Psoas muscle (tissue), 8 donors: ENCODE measurements around the gene CDCA4. TPM values are rescaled to one million over a fixed set of nuclear protein-coding genes. Genes with fewer than 3 reads are reported as not detected.

ENCODE experiments used
- ATAC-seq, 4 donors: fragments of 200-7000 bp; cut with Tn5 transposase; one replicate each; pipeline ENCODE4 v1.9.1; 2020; ENCODE audit warnings: moderate library complexity in 3 of 4, mild to moderate bottlenecking in 2 of 4
- DNase-seq, 2 donors: peaks; one replicate each; pipeline ENCODE4 v3.0.0-alpha.2; 2020
- H3K27ac ChIP-seq: fragments of 200-600 bp; one replicate; pipeline ENCODE4 v1.8.0; 2022
- H3K27me3 ChIP-seq, 3 donors: fragments of 200-600 bp in 1 of 3; one replicate each; pipeline versions ENCODE4 v1.6.1 to v1.8.0; 2013 to 2022; ENCODE audit warnings: low read length in 2 of 3, mild to moderate bottlenecking in 2 of 3, moderate library complexity in 1 of 3; ENCODE audit not compliant: insufficient read depth in 3 of 3
- H3K36me3 ChIP-seq, 2 donors: fragments of 200-600 bp in 1 of 2; one replicate each; pipeline versions ENCODE4 v1.6.1 to v1.8.0; 2013 to 2022; ENCODE audit warnings: low read depth in 1 of 2, mild to moderate bottlenecking in 1 of 2, moderate library complexity in 1 of 2; ENCODE audit not compliant: insufficient read depth in 1 of 2
- H3K4me1 ChIP-seq: fragments of 200-600 bp; one replicate; pipeline ENCODE4 v1.8.0; 2022
- H3K4me3 ChIP-seq: fragments of 200-600 bp; one replicate; pipeline ENCODE4 v1.8.0; 2022; ENCODE audit warnings: mild to moderate bottlenecking
- H3K9me3 ChIP-seq: fragments of 200-600 bp; one replicate; pipeline ENCODE4 v1.8.0; 2022
- WGBS, 3 donors: extraction: QIAGEN DNeasy Blood & Tissue Kit; methylation state at CpG; one replicate each; pipeline versions ENCODE4 v1.1.6 to v1.1.7; 2013; 5-methylcytosine and 5-hydroxymethylcytosine counted together
- intact Hi-C, 2 donors: fragments of 100-400 bp; cut with DNase I; formaldehyde crosslinking; loops; one replicate each; pipeline versions ENCODE4 v1.11.0 to v1.14.2; 2022
- polyA plus RNA-seq, 3 donors: library from polyadenylated mRNA; stranded (reverse); fragments of 200-250 nt; gene quantifications; one replicate each; pipeline ENCODE4 v1.2.3, GENCODE V29; 2013
- total RNA-seq, 4 donors: library from RNA; stranded (reverse); fragmentation: NEBNext Ultra II Directional in 2 of 4; extraction: Animal tissue kit (Norgen Biotek cat#: 25700) in 2 of 4; gene quantifications; one replicate each; pipeline versions ENCODE4 v1.2.1 to v1.2.4, GENCODE V29; 2021 to 2023
- TF ChIP-seq, protein P1 (sequence below): fragments of 200-600 bp; IDR thresholded peaks from one replicate; pipeline ENCODE4 v1.8.0; 2022; ENCODE audit warnings: antibody characterized with exemption
- donor health status: healthy with polysubstance abuse.
- donor health status: DM: no; HTN: no; CAD: no; lungs with moderate emphysema.
- donor health status: Bipolar disorder and iron deficiency.
- donor health status: healthy.
- donor health status: DM: yes; HTN: yes; CAD: no.
- donor health status: DM: no; HTN: no; CAD: no.
- donor health status: DM: no; HTN: no; CAD: no.
- donor health status: DM: yes; HTN: yes; CAD: no.

The CDCA4 gene
- total and polyA plus RNA-seq, 7 donors: 0.79 to 3.3 (median 1.3) TPM

GRCh38 chr14:104968153-104968527 lies 52.7 kb downstream of the CDCA4 start:
- Histone ChIP-seq H3K27ac (no peak overlapping the region), H3K4me1 (peaks cover 12% of the 10 kb centered on the region), H3K27me3 (peaks cover 0 to 45% (median 11%) of the 10 kb centered on the region in 3 donors), H3K36me3 (no peaks in the 10 kb centered on the region), H3K4me3 (peak overlapping the region; percentile 42), H3K9me3 (no peaks in the 10 kb centered on the region)
- ATAC-seq: peak in 1 of 4 donors; percentile 44
- TF ChIP-seq, protein P1, sequence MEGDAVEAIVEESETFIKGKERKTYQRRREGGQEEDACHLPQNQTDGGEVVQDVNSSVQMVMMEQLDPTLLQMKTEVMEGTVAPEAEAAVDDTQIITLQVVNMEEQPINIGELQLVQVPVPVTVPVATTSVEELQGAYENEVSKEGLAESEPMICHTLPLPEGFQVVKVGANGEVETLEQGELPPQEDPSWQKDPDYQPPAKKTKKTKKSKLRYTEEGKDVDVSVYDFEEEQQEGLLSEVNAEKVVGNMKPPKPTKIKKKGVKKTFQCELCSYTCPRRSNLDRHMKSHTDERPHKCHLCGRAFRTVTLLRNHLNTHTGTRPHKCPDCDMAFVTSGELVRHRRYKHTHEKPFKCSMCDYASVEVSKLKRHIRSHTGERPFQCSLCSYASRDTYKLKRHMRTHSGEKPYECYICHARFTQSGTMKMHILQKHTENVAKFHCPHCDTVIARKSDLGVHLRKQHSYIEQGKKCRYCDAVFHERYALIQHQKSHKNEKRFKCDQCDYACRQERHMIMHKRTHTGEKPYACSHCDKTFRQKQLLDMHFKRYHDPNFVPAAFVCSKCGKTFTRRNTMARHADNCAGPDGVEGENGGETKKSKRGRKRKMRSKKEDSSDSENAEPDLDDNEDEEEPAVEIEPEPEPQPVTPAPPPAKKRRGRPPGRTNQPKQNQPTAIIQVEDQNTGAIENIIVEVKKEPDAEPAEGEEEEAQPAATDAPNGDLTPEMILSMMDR: no peak
- 12 to 20% (median 14%) methylated on average over 12 of the region's 12 CpGs for WGBS, 3 donors
- DNase-seq: peak; percentile 83 to 86
- intact Hi-C loops: no loop called here

DNA sequence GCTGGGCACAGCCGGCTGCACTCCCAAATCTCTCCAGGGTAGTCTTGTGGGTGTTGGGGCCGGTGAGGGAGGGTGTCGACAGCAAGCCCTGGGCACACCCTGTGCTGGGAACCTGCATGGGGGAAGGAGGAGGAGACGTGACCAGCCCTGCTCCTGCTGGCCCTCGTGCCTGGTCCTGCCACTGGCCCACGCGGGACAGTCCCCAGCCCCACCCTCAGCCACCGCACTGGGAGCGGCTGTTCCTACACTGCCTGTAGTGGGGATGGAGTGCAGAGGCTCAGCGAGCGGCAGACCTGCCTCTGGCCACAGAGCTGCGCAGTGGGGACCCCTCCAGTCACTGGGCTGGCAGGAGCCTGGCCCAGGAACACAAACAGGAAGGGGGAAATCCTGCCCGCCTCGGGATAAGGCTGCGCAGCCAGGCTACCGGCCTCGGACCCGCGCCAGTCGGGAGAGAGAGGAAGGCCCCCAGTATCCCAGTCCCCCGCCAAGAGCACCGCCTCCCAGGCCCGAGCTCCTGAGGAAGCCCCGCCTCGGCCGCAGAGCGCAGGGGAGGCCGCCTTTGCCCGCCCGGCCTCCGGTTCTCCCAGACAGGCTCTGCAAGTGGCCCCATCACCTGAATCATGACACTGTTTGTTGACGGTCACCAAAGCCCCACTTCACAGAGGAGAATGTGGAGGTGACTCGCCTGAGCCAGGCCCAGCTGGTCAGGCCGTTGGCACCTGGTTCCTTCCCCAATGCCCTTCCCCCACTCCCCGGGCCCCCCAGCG lies 53.3 kb downstream of the CDCA4 start:
- TF ChIP-seq, protein P1: no peak
- DNase-seq (peak; percentile 63 to 68), ATAC-seq (peak in 3 of 4 donors; percentile 21 to 42 (median 29))
- H3K27ac ChIP-seq: no peak overlapping the region
- 8 to 14% (median 10%) methylated on average over 33 to 36 of the region's 36 CpGs for WGBS, 3 donors
- no peaks in the 10 kb centered on the region for H3K9me3 ChIP-seq
- peaks cover 7% of the 10 kb centered on the region for H3K4me1 ChIP-seq
- H3K36me3 ChIP-seq: no peaks in the 10 kb centered on the region
- peaks cover 0 to 42% (median 11%) of the 10 kb centered on the region in 3 donors for H3K27me3 ChIP-seq
- peak overlapping the region; percentile 42 for H3K4me3 ChIP-seq
- intact Hi-C loops: no loop called here

DNA sequence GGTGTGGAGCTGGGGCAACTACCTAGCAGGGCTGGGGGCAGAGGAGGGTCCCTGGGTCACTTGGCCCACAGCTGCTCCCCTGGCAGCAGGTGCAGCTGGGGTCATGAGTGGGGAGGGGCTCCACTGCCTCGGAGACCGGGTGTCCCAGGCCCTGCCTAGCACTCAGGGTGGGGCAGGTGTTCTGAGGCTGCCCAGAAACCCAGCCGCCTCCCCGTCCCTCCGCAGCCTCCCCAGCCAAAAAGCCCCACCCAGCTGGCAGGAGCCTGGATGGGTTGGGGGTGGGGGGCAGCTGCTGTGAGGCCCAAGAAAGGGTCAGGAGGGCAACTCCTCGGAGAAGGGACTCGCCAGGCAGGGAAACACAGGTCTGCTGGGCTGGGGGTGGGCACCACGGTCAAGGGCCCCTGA lies 53.9 kb downstream of the CDCA4 start:
- ATAC-seq (peak in 1 of 4 donors; percentile 10), DNase-seq (no peak)
- peaks cover 3% of the 10 kb centered on the region for H3K4me1 ChIP-seq
- intact Hi-C loops: no loop called here
- H3K4me3 ChIP-seq: no peak overlapping the region
- TF ChIP-seq, protein P1: no peak
- no peaks in the 10 kb centered on the region for H3K9me3 ChIP-seq
- WGBS, 3 donors: 31 to 37% (median 33%) methylated on average over 7 to 8 of the region's 8 CpGs
- no peak overlapping the region for H3K27ac ChIP-seq
- H3K36me3 ChIP-seq: no peaks in the 10 kb centered on the region
- peaks cover 0 to 39% (median 11%) of the 10 kb centered on the region in 3 donors for H3K27me3 ChIP-seq

- H3K27ac ChIP-seq: no peak overlapping the region
Observed at GRCh38 chr14:104966261-104966865, 54.5 kb downstream of the CDCA4 start.

More at GRCh38 chr14:104966261-104966865, 54.5 kb downstream of the CDCA4 start:
- H3K4me1 ChIP-seq: no peaks in the 10 kb centered on the region
- WGBS, 3 donors: 72 to 76% (median 74%) methylated on average over 9 of the region's 9 CpGs
- H3K9me3 ChIP-seq: no peaks in the 10 kb centered on the region
- peaks cover 0 to 36% (median 11%) of the 10 kb centered on the region in 3 donors for H3K27me3 ChIP-seq
- intact Hi-C loops: no loop called here
- ATAC-seq: no peak
- no peak overlapping the region for H3K4me3 ChIP-seq
- no peaks in the 10 kb centered on the region for H3K36me3 ChIP-seq
- TF ChIP-seq, protein P1: no peak
- DNase-seq: peak in 1 of 2 donors; percentile 39
